Bronchial epithelial cell (primary cell): ENCODE measurements around the gene ERVFRD-1. TPM values are rescaled to one million over a fixed set of nuclear protein-coding genes. Genes with fewer than 3 reads are reported as not detected.
"Not testable (repeated sequence)": the region's sequence is repeated elsewhere in the genome, so short reads cannot be mapped to it uniquely, and the experiment has no call there.

Experiments
- DNase-seq: peaks from one replicate; pipeline ENCODE4 v3.0.0-alpha.2; 2010; ENCODE audit warnings: low read depth
- FAIRE-seq: peaks from 2 replicates; lab custom pipeline; 2011; peaks lifted over from hg19 to GRCh38; lab: Jason Lieb, UNC
- H3K27me3 ChIP-seq: 2 replicates; pipeline ENCODE4 v1.5.1; 2011; ENCODE audit warnings: low read length; ENCODE audit not compliant: control insufficient read depth, insufficient read depth
- H3K36me3 ChIP-seq: 2 replicates; pipeline ENCODE4 v1.5.1; 2011; ENCODE audit warnings: low read length; ENCODE audit not compliant: control insufficient read depth, insufficient read depth
- H3K4me3 ChIP-seq: 2 replicates; pipeline ENCODE4 v1.5.1; 2011; ENCODE audit warnings: mild to moderate bottlenecking, low read depth, low read length, control low read depth
- CTCF ChIP-seq: IDR thresholded peaks from 2 replicates; pipeline ENCODE4 v1.5.1; 2011; ENCODE audit warnings: mild to moderate bottlenecking, moderate library complexity, low read length, control low read depth, inconsistent platforms; ENCODE audit not compliant: insufficient read depth, severe bottlenecking
- total RNA-seq: library from RNA; depleted of rRNA; stranded (reverse); fragments of >200 nt; gene quantifications from 2 replicates; pipeline ENCODE4 v1.2.1, GENCODE V29; 2014

The ERVFRD-1 gene
- total RNA-seq, 1 donor from 2014 or later: not detected

GRCh38 chr6:11092668-11093375, 18.7 kb downstream of the ERVFRD-1 start:
- H3K27me3 ChIP-seq: no peaks in the 10 kb centered on the region
- H3K4me3 ChIP-seq: peak overlapping the region; percentile 100
- TF ChIP-seq CTCF: no peak
- no peaks in the 10 kb centered on the region for H3K36me3 ChIP-seq
- FAIRE-seq (no peak), DNase-seq (peak; percentile 42)

DNA sequence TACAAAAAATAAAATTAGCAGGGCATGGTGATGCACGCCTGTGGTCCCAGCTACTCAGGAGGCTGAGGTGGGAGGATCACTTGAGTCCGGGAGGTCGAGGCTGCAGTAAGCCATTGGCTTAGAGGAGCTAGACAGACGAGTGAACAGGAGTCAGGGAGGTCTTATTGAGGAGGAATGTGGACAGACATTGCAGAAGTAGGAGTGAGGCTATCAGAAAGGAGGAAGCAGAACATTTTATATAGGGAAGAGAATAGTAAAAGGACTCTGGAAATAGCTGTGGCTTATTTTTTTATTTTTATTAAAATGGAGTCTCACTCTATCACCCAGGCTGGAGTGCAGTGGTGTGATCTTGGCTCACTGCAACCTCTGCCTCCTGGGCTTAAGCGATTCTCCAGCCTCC, 20.4 kb downstream of the ERVFRD-1 start:
- not testable (repeated sequence) for DNase-seq, H3K4me3 ChIP-seq, H3K36me3 ChIP-seq, H3K27me3 ChIP-seq, FAIRE-seq

GRCh38 chr6:11089695-11090094, 21.8 kb downstream of the ERVFRD-1 start:
- no peak for TF ChIP-seq CTCF
- FAIRE-seq (no peak), DNase-seq (no peak)
- Histone ChIP-seq H3K36me3 (no peaks in the 10 kb centered on the region), H3K4me3 (no peak overlapping the region), H3K27me3 (no peaks in the 10 kb centered on the region)

DNA sequence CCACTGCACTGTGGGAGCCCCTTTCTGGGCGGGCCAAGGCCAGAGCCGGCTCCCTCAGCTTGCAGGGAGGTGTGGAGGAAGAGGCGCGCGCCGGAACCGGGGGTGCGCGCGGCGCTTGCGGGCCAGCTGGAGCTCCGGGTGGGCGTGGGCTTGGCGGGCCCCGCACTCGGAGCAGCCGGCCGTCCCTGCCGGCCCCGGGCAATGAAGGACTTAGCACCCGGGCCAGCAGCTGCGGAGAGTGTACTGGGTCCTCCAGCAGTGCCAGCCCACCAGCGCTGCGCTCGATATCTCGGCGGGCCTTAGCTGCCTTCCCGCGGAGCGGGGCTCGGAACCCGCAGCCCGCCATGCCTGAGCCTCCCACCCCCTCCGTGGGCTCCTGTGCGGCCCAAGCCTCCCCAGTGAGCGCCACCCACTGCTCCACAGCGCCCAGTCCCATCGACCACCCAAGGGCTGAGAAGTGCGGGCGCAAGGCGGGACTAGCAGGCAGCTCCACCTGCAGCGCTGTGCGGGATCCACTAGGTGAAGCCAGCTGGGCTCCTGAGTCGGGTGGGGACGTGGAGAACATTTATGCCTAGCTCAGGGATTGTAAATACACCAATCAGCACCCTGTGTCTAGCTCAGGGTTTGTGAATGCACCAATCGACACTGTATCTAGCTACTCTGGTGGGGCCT, 24.2 kb downstream of the ERVFRD-1 start:
- DNase-seq, FAIRE-seq, H3K27me3 ChIP-seq, H3K36me3 ChIP-seq, H3K4me3 ChIP-seq: not testable (repeated sequence)

GRCh38 chr6:11085758-11086435, 25.6 kb downstream of the ERVFRD-1 start:
- no peak overlapping the region for H3K4me3 ChIP-seq
- no peak for TF ChIP-seq CTCF
- DNase-seq (no peak), FAIRE-seq (no peak)
- no peaks in the 10 kb centered on the region for H3K36me3 ChIP-seq
- H3K27me3 ChIP-seq: no peaks in the 10 kb centered on the region

- FAIRE-seq: no peak
- Histone ChIP-seq H3K27me3 (no peaks in the 10 kb centered on the region), H3K36me3 (no peaks in the 10 kb centered on the region), H3K4me3 (no peak overlapping the region)
- no peak for DNase-seq
- TF ChIP-seq CTCF: no peak
Measured at GRCh38 chr6:11083956-11084355, 27.6 kb downstream of the ERVFRD-1 start.
